OCI-LY1 (cell line): ENCODE measurements around the gene ELK3.

Experiments used
- H2AFZ ChIP-seq: fragments of 200-600 bp; sonication (generic), shearing (Covaris generic); 2 replicates; pipeline ENCODE4 v1.6.0; 2014; ENCODE audit warnings: antibody characterized with exemption, mild to moderate bottlenecking, low read length
- H3F3A ChIP-seq: fragments of 200-600 bp; sonication (generic), shearing (Covaris generic); 2 replicates; pipeline ENCODE4 v1.6.0; 2014; ENCODE audit warnings: mild to moderate bottlenecking, antibody characterized with exemption, low read length, moderate library complexity; ENCODE audit not compliant: insufficient read depth
- H3K27ac ChIP-seq: fragments of 200-600 bp; sonication (generic); 2 replicates; pipeline ENCODE4 v1.5.1; 2014; ENCODE audit warnings: low read length, mixed run types, mild to moderate bottlenecking, low read depth; ENCODE audit not compliant: poor library complexity, severe bottlenecking
- H3K27me3 ChIP-seq: fragments of 200-600 bp; sonication (generic); 2 replicates; pipeline ENCODE4 v1.6.0; 2014; ENCODE audit warnings: antibody characterized with exemption, mild to moderate bottlenecking, low read length, moderate library complexity; ENCODE audit not compliant: insufficient read depth
- H3K36me3 ChIP-seq: fragments of 200-600 bp; sonication (generic); 2 replicates; pipeline ENCODE4 v1.6.1; 2014; ENCODE audit warnings: mild to moderate bottlenecking, antibody characterized with exemption, low read length, moderate library complexity, mixed read lengths; ENCODE audit not compliant: insufficient read depth
- H3K4me1 ChIP-seq: fragments of 200-600 bp; sonication (generic); 2 replicates; pipeline ENCODE4 v1.5.1; 2014; ENCODE audit warnings: mild to moderate bottlenecking, low read length, moderate library complexity; ENCODE audit not compliant: insufficient read depth, severe bottlenecking
- H3K4me2 ChIP-seq: fragments of 200-600 bp; sonication (generic), shearing (Covaris generic); 2 replicates; pipeline ENCODE4 v1.6.1; 2014; ENCODE audit warnings: low read length
- H3K4me3 ChIP-seq: fragments of 200-600 bp; sonication (generic); 2 replicates; pipeline ENCODE4 v1.5.1; 2014; ENCODE audit warnings: low read length, low read depth, mild to moderate bottlenecking, mixed read lengths; ENCODE audit not compliant: poor library complexity, severe bottlenecking
- H3K79me2 ChIP-seq: fragments of 200-600 bp; shearing (Covaris generic); 2 replicates; pipeline ENCODE4 v1.6.1; 2016; ENCODE audit warnings: mixed run types, low read length, mixed read lengths; ENCODE audit not compliant: insufficient read depth
- H3K9ac ChIP-seq: fragments of 200-600 bp; sonication (generic), shearing (Covaris generic); 2 replicates; pipeline ENCODE4 v1.6.1; 2014; ENCODE audit warnings: mild to moderate bottlenecking, low read length, mixed read lengths
- H3K9me2 ChIP-seq: fragments of 200-600 bp; sonication (generic), shearing (Covaris generic); 2 replicates; pipeline ENCODE4 v1.6.1; 2014; ENCODE audit warnings: low read depth, mild to moderate bottlenecking, low read length, mixed read lengths
- H3K9me3 ChIP-seq: fragments of 200-600 bp; shearing (Covaris generic); 2 replicates; pipeline ENCODE4 v1.6.1; 2014; ENCODE audit warnings: low read length, mixed read lengths
- H4K20me1 ChIP-seq: fragments of 200-600 bp; sonication (generic), shearing (Covaris generic); 2 replicates; pipeline ENCODE4 v1.6.0; 2016; ENCODE audit warnings: mild to moderate bottlenecking, low read length; ENCODE audit not compliant: insufficient read depth
- CTCF ChIP-seq: fragments of 200-600 bp; sonication (generic), shearing (Covaris generic); IDR thresholded peaks from 2 replicates; pipeline ENCODE4 v1.5.1; 2017; ENCODE audit warnings: mild to moderate bottlenecking, antibody characterized with exemption, low read length, moderate library complexity, mixed read lengths
- EZH2 ChIP-seq: fragments of 200-600 bp; sonication (generic), shearing (Covaris generic); IDR thresholded peaks from 2 replicates; pipeline ENCODE4 v1.8.0; 2017; ENCODE audit warnings: borderline replicate concordance, mixed run types, mild to moderate bottlenecking, antibody characterized with exemption, low read length, moderate library complexity, mixed read lengths

Gene ELK3

GRCh38 chr12:96195845-96196451, 1.8 kb downstream of the ELK3 start:
- H3K27me3 ChIP-seq: peaks cover 3% of the 10 kb centered on the region; the same call in 1 of the 2 replicates
- H3F3A ChIP-seq: no peaks in the 10 kb centered on the region
- no peaks in the 10 kb centered on the region for H3K9me3 ChIP-seq
- no peaks in the 10 kb centered on the region for H3K9me2 ChIP-seq
- H3K9ac ChIP-seq: no peak overlapping the region
- no peak overlapping the region for H3K4me2 ChIP-seq
- no peak overlapping the region for H3K4me3 ChIP-seq
- TF ChIP-seq EZH2 (no peak), CTCF (no peak)
- H2AFZ ChIP-seq: no peak overlapping the region
- H3K79me2 ChIP-seq: no peaks in the 10 kb centered on the region
- H4K20me1 ChIP-seq: no peaks in the 10 kb centered on the region
- no peak overlapping the region for H3K27ac ChIP-seq
- H3K4me1 ChIP-seq: peaks cover 7% of the 10 kb centered on the region
- no peaks in the 10 kb centered on the region for H3K36me3 ChIP-seq

GRCh38 chr12:96196781-96197180, 2.6 kb downstream of the ELK3 start:
- Histone ChIP-seq H3K9me3 (no peaks in the 10 kb centered on the region), H3K4me1 (peaks cover 7% of the 10 kb centered on the region), H4K20me1 (no peaks in the 10 kb centered on the region), H3K79me2 (no peaks in the 10 kb centered on the region), H3K9me2 (no peaks in the 10 kb centered on the region), H3K9ac (no peak overlapping the region), H3K27me3 (peaks cover 3% of the 10 kb centered on the region; the same call in 1 of the 2 replicates), H3K36me3 (no peaks in the 10 kb centered on the region), H2AFZ (no peak overlapping the region), H3K4me2 (no peak overlapping the region), H3K4me3 (no peak overlapping the region), H3K27ac (no peak overlapping the region), H3F3A (no peaks in the 10 kb centered on the region)
- TF ChIP-seq CTCF (no peak), EZH2 (no peak)

GRCh38 chr12:96197503-96198272, 3.5 kb downstream of the ELK3 start:
- no peak overlapping the region for H2AFZ ChIP-seq
- no peaks in the 10 kb centered on the region for H3K36me3 ChIP-seq
- peaks cover 3% of the 10 kb centered on the region; the same call in 1 of the 2 replicates for H3K27me3 ChIP-seq
- no peaks in the 10 kb centered on the region for H4K20me1 ChIP-seq
- H3K4me3 ChIP-seq: no peak overlapping the region
- TF ChIP-seq EZH2 (no peak), CTCF (no peak)
- no peak overlapping the region for H3K27ac ChIP-seq
- H3F3A ChIP-seq: no peaks in the 10 kb centered on the region
- H3K79me2 ChIP-seq: no peaks in the 10 kb centered on the region
- no peak overlapping the region for H3K4me2 ChIP-seq
- H3K9ac ChIP-seq: no peak overlapping the region
- no peaks in the 10 kb centered on the region for H3K9me2 ChIP-seq
- H3K4me1 ChIP-seq: peaks cover 7% of the 10 kb centered on the region
- no peaks in the 10 kb centered on the region for H3K9me3 ChIP-seq
